DMS114 treated with DMSO at 0.1 percent for 48 hours (cell line): ENCODE results near the gene TYR.
"Not testable (repeated sequence)": the region's sequence is repeated elsewhere in the genome, so short reads cannot be mapped to it uniquely, and the experiment has no call there.

Experiments
- DNase-seq: peaks from one replicate; lab custom pipeline; 2025; ENCODE audit not compliant: unreplicated experiment; lab: John Stamatoyannopoulos, UW

Gene TYR

GRCh38 chr11:89267660-89268302 lies 90.1 kb downstream of the TYR start:
- no peak for DNase-seq

GRCh38 chr11:89272540-89273088 lies 94.9 kb downstream of the TYR start:
- DNase-seq: not testable (repeated sequence)

- not testable (repeated sequence) for DNase-seq
Observed at GRCh38 chr11:89273220-89273619, 95.5 kb downstream of the TYR start.

GRCh38 chr11:89275966-89276365 lies 98.3 kb downstream of the TYR start:
- DNase-seq: no peak

- no peak for DNase-seq
Observed at GRCh38 chr11:89279176-89279575, 101.5 kb downstream of the TYR start.

- not testable (repeated sequence) for DNase-seq
Observed at GRCh38 chr11:89281032-89281677, 103.5 kb downstream of the TYR start.

GRCh38 chr11:89286601-89287000 lies 108.9 kb downstream of the TYR start:
- DNase-seq: not testable (repeated sequence)

- not testable (repeated sequence) for DNase-seq
Observed at GRCh38 chr11:89288004-89288403, 110.3 kb downstream of the TYR start.

GRCh38 chr11:89293965-89294679 lies 116.4 kb downstream of the TYR start:
- DNase-seq: no peak

GRCh38 chr11:89295023-89295422 lies 117.3 kb downstream of the TYR start:
- not testable (repeated sequence) for DNase-seq

- DNase-seq: not testable (repeated sequence)
Observed at GRCh38 chr11:89303029-89303428, 125.4 kb downstream of the TYR start.

GRCh38 chr11:89308272-89308671 lies 130.6 kb downstream of the TYR start:
- not testable (repeated sequence) for DNase-seq

- DNase-seq: not testable (repeated sequence)
Observed at GRCh38 chr11:89309321-89309985, 131.8 kb downstream of the TYR start.

- DNase-seq: not testable (repeated sequence)
Observed at GRCh38 chr11:89310607-89311006, 132.9 kb downstream of the TYR start.

GRCh38 chr11:89321401-89321800 lies 143.7 kb downstream of the TYR start:
- no peak for DNase-seq

GRCh38 chr11:89327885-89328284 lies 150.2 kb downstream of the TYR start:
- DNase-seq: no peak

GRCh38 chr11:89331940-89332339 lies 154.3 kb downstream of the TYR start:
- not testable (repeated sequence) for DNase-seq

GRCh38 chr11:89333704-89334103 lies 156.0 kb downstream of the TYR start:
- DNase-seq: not testable (repeated sequence)

- DNase-seq: not testable (repeated sequence)
Observed at GRCh38 chr11:89337100-89337650, 159.5 kb downstream of the TYR start.

- DNase-seq: not testable (repeated sequence)
Observed at GRCh38 chr11:89338073-89338472, 160.4 kb downstream of the TYR start.

- not testable (repeated sequence) for DNase-seq
Observed at GRCh38 chr11:89340450-89340849, 162.8 kb downstream of the TYR start.
